WTC11 (cell line): Measurements from ENCODE around the gene WNT9B. TPM values are rescaled to one million over a fixed set of nuclear protein-coding genes. Genes with fewer than 3 reads are reported as not detected.

Experiments used
- ATAC-seq: fragments of 200-7000 bp; cut with Tn5 transposase; 2 replicates; pipeline ENCODE4 v1.10.0; 2021; ENCODE audit warnings: mild to moderate bottlenecking, moderate library complexity
- CTCF ChIA-PET: fragments of 300-600 bp; sonication (Branson Sonifier 250); formaldehyde crosslinking; loops from one replicate; lab custom pipeline; 2021; ENCODE audit warnings: antibody characterized with exemption; lab: Charles Lee
- POLR2A ChIA-PET: fragments of 350-600 bp; sonication (Branson Sonifier 250); formaldehyde crosslinking; loops from one replicate; lab custom pipeline; 2021; ENCODE audit warnings: antibody characterized with exemption; lab: Charles Lee
- DNase-seq: peaks from one replicate; pipeline ENCODE4 v3.0.0; 2021; ENCODE audit warnings: low spot score
- H3K27ac Mint-ChIP-seq: 2 replicates; pipeline ENCODE4 v1.8.0; 2021; ENCODE audit warnings: mixed read lengths
- H3K27me3 Mint-ChIP-seq: 2 replicates; pipeline ENCODE4 v1.8.0; 2021; ENCODE audit warnings: low read depth, mild to moderate bottlenecking, moderate library complexity, mixed read lengths
- H3K36me3 Mint-ChIP-seq: 2 replicates; pipeline ENCODE4 v1.8.0; 2021; ENCODE audit warnings: mixed read lengths
- H3K4me1 Mint-ChIP-seq: 2 replicates; pipeline ENCODE4 v1.8.0; 2022; ENCODE audit warnings: mixed read lengths
- H3K4me3 Mint-ChIP-seq: 2 replicates; pipeline ENCODE4 v1.8.0; 2021; ENCODE audit warnings: mild to moderate bottlenecking, moderate library complexity, mixed read lengths
- H3K9me3 Mint-ChIP-seq: 2 replicates; pipeline ENCODE4 v1.8.0; 2021; ENCODE audit warnings: mixed read lengths
- CBFB ChIP-seq: sonication (generic); formaldehyde crosslinking; IDR thresholded peaks from 2 replicates; pipeline ENCODE4 v1.8.1; 2022; ENCODE audit warnings: mild to moderate bottlenecking, low read depth, missing genetic modification reagents
- CREM ChIP-seq: sonication (generic); formaldehyde crosslinking; IDR thresholded peaks from 2 replicates; pipeline ENCODE4 v1.8.1; 2022; ENCODE audit warnings: mild to moderate bottlenecking, missing genetic modification reagents, moderate library complexity
- E2F1 ChIP-seq: sonication (generic); formaldehyde crosslinking; IDR thresholded peaks from 2 replicates; pipeline ENCODE4 v1.8.0; 2022; ENCODE audit warnings: mild to moderate bottlenecking, missing genetic modification reagents
- E2F5 ChIP-seq: sonication (generic); formaldehyde crosslinking; IDR thresholded peaks from 2 replicates; pipeline ENCODE4 v1.8.1; 2022; ENCODE audit warnings: mild to moderate bottlenecking, moderate library complexity, missing genetic modification reagents
- FOXP1 ChIP-seq: sonication (generic); formaldehyde crosslinking; IDR thresholded peaks from 2 replicates; pipeline ENCODE4 v1.8.0; 2022; ENCODE audit warnings: missing genetic modification reagents, mild to moderate bottlenecking, moderate library complexity, borderline replicate concordance
- IRF2 ChIP-seq: sonication (generic); formaldehyde crosslinking; IDR thresholded peaks from 2 replicates; pipeline ENCODE4 v1.8.0; 2022; ENCODE audit warnings: low read depth, missing genetic modification reagents, borderline replicate concordance
- PRRX2 ChIP-seq: fragments of 250-450 bp; sonication (Bioruptor Pico); IDR thresholded peaks from 2 replicates; pipeline ENCODE4 v1.8.0; 2021; ENCODE audit warnings: mild to moderate bottlenecking
- RORB ChIP-seq: fragments of 250-450 bp; sonication (Bioruptor Pico); IDR thresholded peaks from 2 replicates; pipeline ENCODE4 v1.9.0; 2021; ENCODE audit warnings: mild to moderate bottlenecking
- SMAD3 ChIP-seq: sonication (generic); formaldehyde crosslinking; IDR thresholded peaks from 2 replicates; pipeline ENCODE4 v1.8.0; 2022; ENCODE audit warnings: missing genetic modification reagents, mild to moderate bottlenecking, borderline replicate concordance
- USF1 ChIP-seq: sonication (generic); formaldehyde crosslinking; IDR thresholded peaks from 2 replicates; pipeline ENCODE4 v1.8.0; 2022; ENCODE audit warnings: mild to moderate bottlenecking, missing genetic modification reagents
- USF2 ChIP-seq: sonication (generic); formaldehyde crosslinking; IDR thresholded peaks from 2 replicates; pipeline ENCODE4 v1.8.1; 2023; ENCODE audit warnings: mild to moderate bottlenecking, missing genetic modification reagents, moderate library complexity
- ZBTB21 ChIP-seq: sonication (generic); formaldehyde crosslinking; IDR thresholded peaks from 2 replicates; pipeline ENCODE4 v1.8.1; 2023; ENCODE audit warnings: mild to moderate bottlenecking, missing genetic modification reagents, borderline replicate concordance
- ZNF232 ChIP-seq: sonication (generic); formaldehyde crosslinking; IDR thresholded peaks from 2 replicates; pipeline ENCODE4 v1.8.0; 2022; ENCODE audit warnings: mild to moderate bottlenecking, missing genetic modification reagents
- ZNF423 ChIP-seq: fragments of 250-450 bp; sonication (Bioruptor Pico); IDR thresholded peaks from 2 replicates; pipeline ENCODE4 v2.1.2; 2022; ENCODE audit warnings: mild to moderate bottlenecking, moderate library complexity
- ZNF671 ChIP-seq: fragments of 250-450 bp; sonication (Bioruptor Pico); IDR thresholded peaks from 2 replicates; pipeline ENCODE4 v1.8.0; 2021; ENCODE audit warnings: mild to moderate bottlenecking
- ZSCAN18 ChIP-seq: fragments of 250-450 bp; sonication (Bioruptor Pico); IDR thresholded peaks from 2 replicates; pipeline ENCODE4 v2.1.2; 2022; ENCODE audit warnings: mild to moderate bottlenecking, moderate library complexity
- total RNA-seq: library from RNA; stranded (reverse); gene quantifications from 3 replicates; pipeline ENCODE4 v1.2.3, GENCODE V29; 2021
- TF ChIP-seq, protein P1 (sequence below): sonication (generic); formaldehyde crosslinking; conservative IDR thresholded peaks from 2 replicates; pipeline ENCODE4 v1.8.1; 2023; ENCODE audit warnings: mild to moderate bottlenecking, low read depth, missing genetic modification reagents, moderate library complexity
- TF ChIP-seq, protein P2 (sequence below): sonication (generic); formaldehyde crosslinking; IDR thresholded peaks from 2 replicates; pipeline ENCODE4 v1.8.1; 2022; ENCODE audit warnings: low read depth, missing genetic modification reagents, borderline replicate concordance
- TF ChIP-seq, protein P3 (sequence below): fragments of 200-600 bp; IDR thresholded peaks from 2 replicates; pipeline ENCODE4 v1.8.0; 2022; ENCODE audit warnings: antibody characterized with exemption

Gene WNT9B
- total RNA-seq, 1 experiment from 2014 or later: 0.87 TPM

DNA sequence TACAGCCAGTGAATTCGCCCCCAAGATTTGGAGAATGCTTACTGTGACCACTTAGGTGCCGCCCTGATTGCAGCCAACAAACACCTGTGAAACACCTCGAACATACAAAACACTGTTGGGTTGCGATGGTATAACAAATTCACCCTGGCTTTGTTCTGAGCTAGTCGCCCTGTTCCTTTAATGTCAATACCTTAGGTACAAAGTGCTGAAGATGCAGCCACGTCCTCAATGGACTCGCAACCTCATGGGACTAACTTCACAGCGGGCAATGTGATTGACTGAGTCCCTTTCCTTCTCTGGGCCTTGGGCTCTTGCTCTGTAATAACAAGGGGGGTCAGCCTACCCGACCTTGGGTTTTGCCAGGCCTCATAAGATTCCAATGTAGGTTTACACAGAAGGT, 42.6 kb downstream of the WNT9B start (continued):
- TF ChIP-seq, protein P1, sequence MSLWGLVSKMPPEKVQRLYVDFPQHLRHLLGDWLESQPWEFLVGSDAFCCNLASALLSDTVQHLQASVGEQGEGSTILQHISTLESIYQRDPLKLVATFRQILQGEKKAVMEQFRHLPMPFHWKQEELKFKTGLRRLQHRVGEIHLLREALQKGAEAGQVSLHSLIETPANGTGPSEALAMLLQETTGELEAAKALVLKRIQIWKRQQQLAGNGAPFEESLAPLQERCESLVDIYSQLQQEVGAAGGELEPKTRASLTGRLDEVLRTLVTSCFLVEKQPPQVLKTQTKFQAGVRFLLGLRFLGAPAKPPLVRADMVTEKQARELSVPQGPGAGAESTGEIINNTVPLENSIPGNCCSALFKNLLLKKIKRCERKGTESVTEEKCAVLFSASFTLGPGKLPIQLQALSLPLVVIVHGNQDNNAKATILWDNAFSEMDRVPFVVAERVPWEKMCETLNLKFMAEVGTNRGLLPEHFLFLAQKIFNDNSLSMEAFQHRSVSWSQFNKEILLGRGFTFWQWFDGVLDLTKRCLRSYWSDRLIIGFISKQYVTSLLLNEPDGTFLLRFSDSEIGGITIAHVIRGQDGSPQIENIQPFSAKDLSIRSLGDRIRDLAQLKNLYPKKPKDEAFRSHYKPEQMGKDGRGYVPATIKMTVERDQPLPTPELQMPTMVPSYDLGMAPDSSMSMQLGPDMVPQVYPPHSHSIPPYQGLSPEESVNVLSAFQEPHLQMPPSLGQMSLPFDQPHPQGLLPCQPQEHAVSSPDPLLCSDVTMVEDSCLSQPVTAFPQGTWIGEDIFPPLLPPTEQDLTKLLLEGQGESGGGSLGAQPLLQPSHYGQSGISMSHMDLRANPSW (CRISPR knock-in tag): no peak
- TF ChIP-seq IRF2 (CRISPR knock-in tag) (no peak), CBFB (CRISPR knock-in tag) (no peak), FOXP1 (CRISPR knock-in tag) (no peak), E2F5 (CRISPR knock-in tag) (no peak), ZNF671 (CRISPR knock-in tag) (no peak)
- TF ChIP-seq, protein P2, sequence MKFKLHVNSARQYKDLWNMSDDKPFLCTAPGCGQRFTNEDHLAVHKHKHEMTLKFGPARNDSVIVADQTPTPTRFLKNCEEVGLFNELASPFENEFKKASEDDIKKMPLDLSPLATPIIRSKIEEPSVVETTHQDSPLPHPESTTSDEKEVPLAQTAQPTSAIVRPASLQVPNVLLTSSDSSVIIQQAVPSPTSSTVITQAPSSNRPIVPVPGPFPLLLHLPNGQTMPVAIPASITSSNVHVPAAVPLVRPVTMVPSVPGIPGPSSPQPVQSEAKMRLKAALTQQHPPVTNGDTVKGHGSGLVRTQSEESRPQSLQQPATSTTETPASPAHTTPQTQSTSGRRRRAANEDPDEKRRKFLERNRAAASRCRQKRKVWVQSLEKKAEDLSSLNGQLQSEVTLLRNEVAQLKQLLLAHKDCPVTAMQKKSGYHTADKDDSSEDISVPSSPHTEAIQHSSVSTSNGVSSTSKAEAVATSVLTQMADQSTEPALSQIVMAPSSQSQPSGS (CRISPR knock-in tag): no peak

DNA sequence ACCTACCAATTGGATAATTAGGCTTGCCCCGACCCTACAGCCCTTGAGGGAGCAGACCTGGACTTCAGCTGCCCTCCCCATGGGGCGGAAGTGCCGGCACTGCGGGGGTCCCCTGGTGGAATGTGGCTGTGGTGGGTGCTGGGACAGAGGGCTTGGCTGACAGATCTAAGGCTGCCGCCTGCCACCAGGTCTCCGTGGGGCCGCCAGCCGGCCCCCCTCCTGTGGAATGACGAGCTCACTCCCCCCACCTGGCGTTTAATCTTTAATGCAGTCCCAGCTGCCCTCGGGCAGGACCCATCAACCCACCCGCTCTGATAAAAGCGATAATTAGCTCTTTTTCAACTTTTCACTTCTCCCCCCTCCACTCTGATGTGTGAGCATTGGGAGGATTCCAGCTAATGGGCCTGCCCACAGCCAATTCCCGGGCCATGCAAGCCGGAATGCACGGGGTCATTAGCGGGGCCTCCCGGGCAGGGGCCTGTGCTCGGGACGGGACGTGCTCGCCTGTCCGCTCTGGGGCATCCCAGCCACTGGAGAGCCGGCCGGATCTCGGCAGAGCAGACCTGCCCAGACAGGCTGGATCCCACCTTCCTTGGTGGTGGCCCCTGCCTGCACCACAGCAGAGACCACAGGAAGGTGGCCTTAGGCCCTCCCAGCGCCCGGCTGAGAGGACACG, 43.2 kb downstream of the WNT9B start:
- ATAC-seq: peak; percentile 49
- POLR2A ChIA-PET: no interaction called here
- peaks cover 2% of the 10 kb centered on the region; the same call in 1 of the 2 replicates for H3K27me3 Mint-ChIP-seq
- no peak overlapping the region for H3K27ac Mint-ChIP-seq
- CTCF ChIA-PET: interaction anchor here (0.7 kb wide), 1 partner anchor 90 kb away, joined by 3 read pairs; no protein-coding TSS in a partner anchor
- peak; percentile 68; the same call in 1 of the 2 replicates for TF ChIP-seq ZNF423
- no peak for TF ChIP-seq SMAD3
- no peak for TF ChIP-seq ZBTB21 (CRISPR knock-in tag)
- no peaks in the 10 kb centered on the region for H3K36me3 Mint-ChIP-seq
- H3K4me1 Mint-ChIP-seq: peaks cover 8% of the 10 kb centered on the region; the same call in 1 of the 2 replicates
- H3K4me3 Mint-ChIP-seq: no peak overlapping the region
- DNase-seq: peak; percentile 34
- peaks cover 13% of the 10 kb centered on the region for H3K9me3 Mint-ChIP-seq

- H3K27me3 Mint-ChIP-seq: peaks cover 2% of the 10 kb centered on the region; the same call in 1 of the 2 replicates
- ATAC-seq: no peak
Observed at GRCh38 chr17:46895171-46895570, 43.8 kb downstream of the WNT9B start.

More at GRCh38 chr17:46895171-46895570, 43.8 kb downstream of the WNT9B start:
- DNase-seq: no peak
- Mint-ChIP-seq H3K27ac (no peak overlapping the region), H3K4me3 (no peak overlapping the region), H3K36me3 (no peaks in the 10 kb centered on the region), H3K4me1 (peaks cover 5% of the 10 kb centered on the region; the same call in 1 of the 2 replicates), H3K9me3 (peaks cover 13% of the 10 kb centered on the region)
- TF ChIP-seq USF2 (CRISPR knock-in tag) (no peak), ZNF423 (no peak), CREM (CRISPR knock-in tag) (no peak), RORB (no peak), USF1 (CRISPR knock-in tag) (no peak), ZSCAN18 (no peak), PRRX2 (CRISPR knock-in tag) (no peak), ZNF232 (no peak), FOXP1 (CRISPR knock-in tag) (no peak), E2F1 (CRISPR knock-in tag) (no peak)
- TF ChIP-seq, protein P3, sequence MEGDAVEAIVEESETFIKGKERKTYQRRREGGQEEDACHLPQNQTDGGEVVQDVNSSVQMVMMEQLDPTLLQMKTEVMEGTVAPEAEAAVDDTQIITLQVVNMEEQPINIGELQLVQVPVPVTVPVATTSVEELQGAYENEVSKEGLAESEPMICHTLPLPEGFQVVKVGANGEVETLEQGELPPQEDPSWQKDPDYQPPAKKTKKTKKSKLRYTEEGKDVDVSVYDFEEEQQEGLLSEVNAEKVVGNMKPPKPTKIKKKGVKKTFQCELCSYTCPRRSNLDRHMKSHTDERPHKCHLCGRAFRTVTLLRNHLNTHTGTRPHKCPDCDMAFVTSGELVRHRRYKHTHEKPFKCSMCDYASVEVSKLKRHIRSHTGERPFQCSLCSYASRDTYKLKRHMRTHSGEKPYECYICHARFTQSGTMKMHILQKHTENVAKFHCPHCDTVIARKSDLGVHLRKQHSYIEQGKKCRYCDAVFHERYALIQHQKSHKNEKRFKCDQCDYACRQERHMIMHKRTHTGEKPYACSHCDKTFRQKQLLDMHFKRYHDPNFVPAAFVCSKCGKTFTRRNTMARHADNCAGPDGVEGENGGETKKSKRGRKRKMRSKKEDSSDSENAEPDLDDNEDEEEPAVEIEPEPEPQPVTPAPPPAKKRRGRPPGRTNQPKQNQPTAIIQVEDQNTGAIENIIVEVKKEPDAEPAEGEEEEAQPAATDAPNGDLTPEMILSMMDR: no peak
- ChIA-PET POLR2A (no interaction called here), CTCF (interaction anchor here (0.7 kb wide), 1 partner anchor 89 kb away, joined by 3 read pairs; no protein-coding TSS in a partner anchor)
